ENCODE data around the gene LARP1.
"Not testable (repeated sequence)": the region's sequence is repeated elsewhere in the genome, so short reads cannot be mapped to it uniquely, and the experiment has no call there.

The LARP1 gene

DNA sequence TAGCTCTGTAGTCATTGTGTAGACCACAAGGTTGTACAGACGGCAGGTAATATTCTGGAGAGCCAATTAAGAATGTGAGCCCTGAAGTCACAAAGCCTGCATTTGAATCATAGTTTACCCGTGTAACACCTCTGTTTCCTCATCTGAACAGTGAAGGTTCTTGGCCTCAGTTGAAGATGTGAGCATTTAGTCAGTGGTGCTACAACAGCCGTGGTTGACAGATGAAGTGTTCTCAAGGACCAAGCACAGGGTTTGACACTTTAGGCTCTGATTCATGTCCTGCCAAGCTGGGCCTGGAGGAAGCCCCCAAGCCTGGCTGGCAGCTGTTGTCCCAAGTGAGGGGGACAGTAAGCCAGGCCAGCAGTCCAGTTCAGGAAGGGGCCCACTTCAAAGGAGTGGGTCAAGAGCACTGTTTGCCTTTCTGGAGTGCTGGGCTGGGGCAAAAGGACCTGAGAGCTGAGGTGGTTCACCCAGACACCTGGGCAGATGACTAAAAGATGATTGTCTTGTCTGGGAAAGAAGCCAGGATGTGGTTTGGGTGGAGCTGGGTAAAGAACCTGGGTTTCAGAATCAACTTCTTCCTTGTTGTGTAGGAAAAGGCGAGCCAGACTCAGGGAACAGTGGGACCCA lies 74.5 kb downstream of the LARP1 start:
- H3K4me3 Mint-ChIP-seq: no peak overlapping the region
- ATAC-seq (peak; percentile 68), DNase-seq (no peak)

DNA sequence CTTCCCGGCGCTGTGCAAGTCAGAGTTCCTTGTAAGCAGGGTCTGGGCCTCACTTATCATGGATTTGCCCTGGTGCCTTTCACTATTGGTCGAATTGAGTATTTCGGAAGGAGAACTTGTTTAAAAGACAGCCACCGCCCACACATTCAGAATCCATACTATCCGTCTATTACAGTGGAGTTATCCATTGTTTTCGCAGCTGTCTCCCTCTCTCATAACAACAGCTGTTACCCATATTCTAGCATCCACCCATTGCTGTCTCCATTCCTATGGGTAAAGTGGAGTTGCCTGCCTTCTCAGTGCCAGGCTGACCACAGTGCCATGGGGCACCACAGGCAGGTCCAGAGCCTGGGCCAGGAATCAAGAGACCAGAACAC lies 75.0 kb downstream of the LARP1 start:
- no peaks in the 10 kb centered on the region for H3K9me3 Mint-ChIP-seq
- H3K36me3 Mint-ChIP-seq (ENCODE audit: low read depth): peaks cover 34% of the 10 kb centered on the region
- DNase-seq: no peak
- H3K4me1 Mint-ChIP-seq: peaks cover 31% of the 10 kb centered on the region
- H3K4me3 Mint-ChIP-seq: no peak overlapping the region
- ATAC-seq: no peak
- peak overlapping the region; percentile 53 for H3K27ac Mint-ChIP-seq
- no peaks in the 10 kb centered on the region for H3K27me3 Mint-ChIP-seq

More for the DNA sequence above, 74.5 kb downstream of the LARP1 start:
- Mint-ChIP-seq H3K27me3 (no peaks in the 10 kb centered on the region), H3K9me3 (no peaks in the 10 kb centered on the region), H3K4me1 (peaks cover 31% of the 10 kb centered on the region), H3K36me3 (ENCODE audit: low read depth) (peaks cover 34% of the 10 kb centered on the region), H3K27ac (peak overlapping the region; percentile 53)

DNA sequence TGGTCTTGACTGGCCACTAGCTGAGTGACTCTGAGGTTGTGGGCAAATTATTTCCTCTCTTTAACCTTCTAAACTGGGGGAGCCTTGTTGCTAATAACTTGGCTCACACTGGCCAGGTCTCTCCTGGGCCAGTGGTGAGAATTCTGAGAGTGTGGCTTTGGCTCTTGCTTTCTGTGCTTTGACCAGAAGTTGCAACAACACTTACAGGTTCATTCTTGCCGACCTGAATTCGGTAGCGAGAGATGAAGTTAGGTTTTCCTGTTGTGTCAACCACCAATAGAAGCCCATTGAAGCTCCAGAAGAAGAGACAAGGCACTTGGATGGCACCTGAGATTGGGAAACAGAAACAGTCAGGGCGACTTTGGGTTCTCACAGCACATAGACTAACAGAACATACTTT lies 75.4 kb downstream of the LARP1 start:
- no peak overlapping the region for H3K27ac Mint-ChIP-seq
- H3K4me3 Mint-ChIP-seq: no peak overlapping the region
- peaks cover 31% of the 10 kb centered on the region for H3K4me1 Mint-ChIP-seq
- H3K36me3 Mint-ChIP-seq (ENCODE audit: low read depth): peaks cover 34% of the 10 kb centered on the region
- ATAC-seq (no peak), DNase-seq (no peak)
- H3K9me3 Mint-ChIP-seq: no peaks in the 10 kb centered on the region
- no peaks in the 10 kb centered on the region for H3K27me3 Mint-ChIP-seq

DNA sequence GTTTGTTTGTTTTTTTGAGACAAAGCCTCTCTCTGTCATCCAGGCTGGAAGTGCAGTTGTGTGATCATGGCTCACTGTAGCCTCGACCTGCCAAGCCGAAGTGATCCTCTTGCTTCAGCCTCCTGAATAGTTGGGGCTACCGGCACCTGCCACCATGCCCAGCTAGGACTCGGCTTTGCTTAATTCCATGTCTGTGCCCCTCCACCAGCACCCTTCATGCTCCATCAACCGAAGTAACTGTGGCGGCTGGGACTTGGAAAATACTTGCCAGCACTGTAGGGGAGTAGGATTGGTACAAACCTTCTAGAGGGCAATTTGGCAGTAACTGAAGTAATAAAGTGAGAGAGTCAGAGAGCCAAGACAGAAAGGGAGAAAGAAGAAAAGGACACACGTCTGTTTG lies 76.3 kb downstream of the LARP1 start:
- H3K36me3 Mint-ChIP-seq (ENCODE audit: low read depth): peaks cover 29% of the 10 kb centered on the region
- H3K4me3 Mint-ChIP-seq: no peak overlapping the region
- no peak overlapping the region for H3K27ac Mint-ChIP-seq
- peaks cover 30% of the 10 kb centered on the region for H3K4me1 Mint-ChIP-seq
- no peak for DNase-seq
- no peaks in the 10 kb centered on the region for H3K9me3 Mint-ChIP-seq
- no peaks in the 10 kb centered on the region for H3K27me3 Mint-ChIP-seq
- no peak for ATAC-seq

DNA sequence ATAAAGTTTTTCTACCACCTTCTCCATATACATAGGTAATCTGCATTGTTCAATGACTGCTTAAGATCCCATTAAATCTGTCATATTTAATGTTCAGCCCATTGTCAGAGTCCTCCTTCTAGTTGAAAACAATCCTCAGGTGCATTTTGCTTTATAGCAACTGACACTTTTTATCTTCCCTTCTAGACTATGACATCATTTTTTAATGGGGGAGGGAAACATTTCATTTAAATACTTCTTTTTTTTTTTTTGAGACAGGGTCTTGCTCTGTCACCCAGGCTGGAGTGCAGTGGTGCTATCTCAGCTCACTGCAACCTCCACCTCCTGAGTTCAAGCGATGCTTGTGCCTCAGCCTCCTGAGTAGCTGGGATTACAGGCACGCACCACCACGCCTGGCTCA lies 77.6 kb downstream of the LARP1 start:
- not testable (repeated sequence) for H3K4me3 Mint-ChIP-seq, H3K9me3 Mint-ChIP-seq, ATAC-seq, H3K27ac Mint-ChIP-seq, H3K27me3 Mint-ChIP-seq, DNase-seq
- H3K4me1 Mint-ChIP-seq: peaks cover 25% of the 10 kb centered on the region
- H3K36me3 Mint-ChIP-seq (ENCODE audit: low read depth): peaks cover 28% of the 10 kb centered on the region

DNA sequence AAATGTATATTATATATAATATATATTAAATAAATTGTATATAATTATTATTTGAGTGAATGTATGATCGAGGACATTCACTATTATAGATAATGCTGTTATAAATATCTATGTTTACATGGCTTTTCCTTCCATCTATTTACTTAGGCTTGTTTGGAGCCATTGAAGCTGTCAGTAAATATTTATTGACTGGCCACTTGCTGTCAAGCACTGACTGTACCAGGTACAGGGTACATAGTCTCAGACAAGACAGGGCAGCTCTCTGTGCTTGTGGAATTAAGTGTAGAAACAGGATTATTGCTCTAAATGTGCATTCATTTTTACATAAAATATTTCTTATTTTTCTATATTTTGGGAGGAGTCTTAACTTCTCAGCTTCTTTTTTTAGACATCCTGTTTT lies 78.9 kb downstream of the LARP1 start:
- no peaks in the 10 kb centered on the region for H3K9me3 Mint-ChIP-seq
- H3K4me3 Mint-ChIP-seq: no peak overlapping the region
- DNase-seq (no peak), ATAC-seq (no peak)
- peaks cover 22% of the 10 kb centered on the region for H3K36me3 Mint-ChIP-seq (ENCODE audit: low read depth)
- H3K4me1 Mint-ChIP-seq: peaks cover 13% of the 10 kb centered on the region
- H3K27me3 Mint-ChIP-seq: no peaks in the 10 kb centered on the region
- H3K27ac Mint-ChIP-seq: no peak overlapping the region

DNA sequence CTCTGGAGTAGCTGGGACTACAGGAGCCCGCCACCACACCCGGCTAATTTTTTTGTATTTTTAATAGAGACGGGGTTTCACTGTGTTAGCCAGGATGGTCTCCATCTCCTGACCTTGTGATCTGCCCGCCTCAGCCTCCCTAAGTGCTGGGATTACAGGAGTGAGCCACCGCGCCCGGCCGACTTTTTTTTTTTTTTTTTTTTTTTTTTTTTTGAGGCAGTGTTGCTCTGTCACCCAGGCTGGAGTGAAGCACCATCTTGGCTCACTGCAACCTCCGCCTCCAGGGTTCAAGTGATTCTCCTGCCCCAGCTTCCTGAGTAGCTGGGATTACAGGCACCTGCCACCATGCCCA lies 80.5 kb downstream of the LARP1 start:
- not testable (repeated sequence) for H3K36me3 Mint-ChIP-seq (ENCODE audit: low read depth); ATAC-seq; H3K27ac Mint-ChIP-seq; H3K4me3 Mint-ChIP-seq; DNase-seq; H3K9me3 Mint-ChIP-seq; H3K4me1 Mint-ChIP-seq; H3K27me3 Mint-ChIP-seq

DNA sequence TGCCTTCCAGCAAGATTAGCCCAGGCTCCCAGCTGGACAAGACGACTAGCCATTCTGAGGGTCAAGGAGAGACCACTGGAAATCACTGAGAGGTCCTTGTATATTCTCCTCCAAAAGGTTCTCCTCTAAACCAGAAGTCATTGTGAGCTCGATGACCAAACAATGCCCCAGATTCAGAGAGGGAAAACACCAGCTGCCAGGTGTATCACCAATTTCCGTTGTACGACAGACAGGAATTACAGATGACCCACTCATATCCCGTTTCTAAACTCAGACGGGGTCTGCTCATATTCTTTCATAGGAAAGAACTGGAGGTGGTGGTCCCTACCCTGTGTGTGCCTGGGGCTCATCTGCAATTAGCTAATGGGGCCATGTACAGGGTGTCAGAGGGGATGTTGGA lies 81.0 kb downstream of the LARP1 start:
- H3K9me3 Mint-ChIP-seq: no peaks in the 10 kb centered on the region
- no peak overlapping the region for H3K27ac Mint-ChIP-seq
- no peak for ATAC-seq
- no peak overlapping the region for H3K4me3 Mint-ChIP-seq
- no peaks in the 10 kb centered on the region for H3K27me3 Mint-ChIP-seq
- H3K4me1 Mint-ChIP-seq: no peaks in the 10 kb centered on the region
- peaks cover 7% of the 10 kb centered on the region for H3K36me3 Mint-ChIP-seq (ENCODE audit: low read depth)
- no peak for DNase-seq

DNA sequence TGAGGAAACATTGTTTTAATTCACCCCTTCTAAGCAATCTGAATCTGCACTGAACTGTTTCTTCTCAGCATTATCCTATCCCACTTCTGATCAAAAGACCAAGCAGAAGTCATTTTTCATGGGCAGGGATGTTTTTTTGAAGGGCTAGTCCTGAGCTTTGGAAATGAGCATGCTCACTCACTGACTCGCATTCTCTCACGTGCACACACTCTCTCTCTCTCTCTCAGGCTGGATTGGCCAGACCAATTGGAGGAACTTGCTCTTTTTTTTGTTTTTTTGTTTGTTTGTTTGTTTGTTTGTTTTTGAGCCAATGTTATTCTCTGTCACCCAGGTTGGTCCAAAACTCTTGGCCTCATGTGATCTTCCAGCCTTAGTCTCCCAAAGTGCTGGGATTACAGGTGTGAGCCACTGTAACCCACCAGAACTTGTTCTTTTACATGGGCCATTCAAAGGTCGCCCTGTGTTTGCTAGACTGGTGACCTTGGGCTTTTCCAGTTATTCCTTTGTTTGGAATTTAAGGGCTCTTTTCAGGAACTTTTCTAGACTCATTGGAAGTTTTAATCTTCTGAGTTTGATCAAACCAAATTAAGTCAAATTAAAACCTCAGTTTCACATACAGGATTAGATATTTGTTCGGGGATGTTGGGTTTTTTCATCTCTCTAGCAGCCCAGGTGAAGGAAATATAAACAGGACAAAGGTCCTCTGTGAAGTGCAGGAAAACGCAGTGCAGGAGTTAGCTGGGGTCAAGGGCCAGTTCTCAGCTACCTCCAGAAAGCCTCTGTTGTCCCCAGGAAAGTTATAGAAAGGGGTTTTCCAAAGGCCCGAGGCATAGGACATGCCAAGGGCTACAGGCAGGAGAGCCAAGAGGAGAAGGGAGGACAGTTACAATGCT lies 82.1 kb downstream of the LARP1 start:
- H3K4me3 Mint-ChIP-seq: no peak overlapping the region
- no peak for DNase-seq
- H3K27ac Mint-ChIP-seq: no peak overlapping the region
- no peak for ATAC-seq
- no peaks in the 10 kb centered on the region for H3K4me1 Mint-ChIP-seq
- H3K9me3 Mint-ChIP-seq: no peaks in the 10 kb centered on the region
- no peaks in the 10 kb centered on the region for H3K27me3 Mint-ChIP-seq
- peaks cover 2% of the 10 kb centered on the region for H3K36me3 Mint-ChIP-seq (ENCODE audit: low read depth)

DNA sequence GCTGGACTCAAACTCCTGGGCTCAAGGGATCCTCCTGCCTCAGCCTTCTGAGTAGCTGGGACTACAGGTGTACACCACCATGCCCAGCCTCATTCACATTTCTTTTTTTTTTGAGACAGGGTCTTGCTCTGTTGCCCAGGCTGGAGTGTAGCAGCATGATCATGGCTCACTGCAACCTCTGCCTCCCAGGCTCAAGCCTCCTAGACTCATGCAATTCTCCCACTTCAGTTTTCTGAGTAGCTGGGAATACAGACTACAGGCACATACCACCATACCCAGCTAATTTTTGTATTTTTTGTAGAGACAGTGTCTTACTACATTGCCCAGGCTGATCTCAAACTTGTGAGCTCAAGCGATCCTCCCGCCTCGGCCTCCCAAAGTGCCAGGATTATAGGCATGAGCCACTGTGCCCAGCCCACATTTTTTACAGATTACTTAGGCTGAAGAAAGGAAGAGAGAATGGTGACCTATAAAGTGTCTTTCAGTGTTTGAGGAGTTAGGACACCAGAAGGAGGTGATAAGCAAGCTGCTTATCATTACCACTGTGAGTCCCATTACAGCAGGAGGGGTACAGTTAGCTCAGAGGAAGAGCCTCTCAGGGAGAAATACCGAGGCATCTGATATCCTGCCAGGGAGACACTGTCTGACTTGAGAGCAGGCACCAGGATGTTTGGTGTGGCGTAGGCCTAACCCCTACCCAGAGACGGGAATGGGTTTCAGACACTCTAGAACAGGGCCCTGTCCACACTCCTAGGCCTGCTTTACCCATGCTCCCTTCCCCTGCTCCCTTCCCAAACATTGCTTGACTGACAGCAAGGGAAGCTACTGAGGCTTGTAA lies 85.5 kb downstream of the LARP1 start:
- no peak overlapping the region for H3K27ac Mint-ChIP-seq
- H3K4me1 Mint-ChIP-seq: no peaks in the 10 kb centered on the region
- DNase-seq: no peak
- no peaks in the 10 kb centered on the region for H3K27me3 Mint-ChIP-seq
- ATAC-seq: no peak
- H3K36me3 Mint-ChIP-seq (ENCODE audit: low read depth): no peaks in the 10 kb centered on the region
- no peaks in the 10 kb centered on the region for H3K9me3 Mint-ChIP-seq
- no peak overlapping the region for H3K4me3 Mint-ChIP-seq

DNA sequence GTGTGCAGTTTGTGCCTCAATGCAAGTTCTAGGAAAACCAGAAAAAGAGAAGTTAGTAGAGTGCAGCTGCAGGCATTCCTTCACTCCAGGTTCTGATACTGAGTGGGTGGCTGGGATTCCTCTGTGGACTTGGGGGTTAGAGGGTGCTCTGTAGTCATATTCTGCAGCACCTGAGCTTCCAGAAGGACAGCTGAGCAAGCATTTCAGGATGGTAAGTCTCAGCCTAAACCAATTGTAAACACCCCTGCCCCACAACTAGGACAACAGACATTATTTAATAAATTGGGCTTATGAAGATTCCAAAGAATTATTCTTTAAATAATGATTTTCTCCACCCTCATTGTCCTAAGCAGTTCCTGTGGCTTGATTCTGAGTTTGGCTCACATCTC lies 86.1 kb downstream of the LARP1 start:
- H3K36me3 Mint-ChIP-seq (ENCODE audit: low read depth): no peaks in the 10 kb centered on the region
- no peak overlapping the region for H3K4me3 Mint-ChIP-seq
- H3K27ac Mint-ChIP-seq: no peak overlapping the region
- no peak for DNase-seq
- no peaks in the 10 kb centered on the region for H3K4me1 Mint-ChIP-seq
- no peak for ATAC-seq
- no peaks in the 10 kb centered on the region for H3K9me3 Mint-ChIP-seq
- H3K27me3 Mint-ChIP-seq: no peaks in the 10 kb centered on the region

DNA sequence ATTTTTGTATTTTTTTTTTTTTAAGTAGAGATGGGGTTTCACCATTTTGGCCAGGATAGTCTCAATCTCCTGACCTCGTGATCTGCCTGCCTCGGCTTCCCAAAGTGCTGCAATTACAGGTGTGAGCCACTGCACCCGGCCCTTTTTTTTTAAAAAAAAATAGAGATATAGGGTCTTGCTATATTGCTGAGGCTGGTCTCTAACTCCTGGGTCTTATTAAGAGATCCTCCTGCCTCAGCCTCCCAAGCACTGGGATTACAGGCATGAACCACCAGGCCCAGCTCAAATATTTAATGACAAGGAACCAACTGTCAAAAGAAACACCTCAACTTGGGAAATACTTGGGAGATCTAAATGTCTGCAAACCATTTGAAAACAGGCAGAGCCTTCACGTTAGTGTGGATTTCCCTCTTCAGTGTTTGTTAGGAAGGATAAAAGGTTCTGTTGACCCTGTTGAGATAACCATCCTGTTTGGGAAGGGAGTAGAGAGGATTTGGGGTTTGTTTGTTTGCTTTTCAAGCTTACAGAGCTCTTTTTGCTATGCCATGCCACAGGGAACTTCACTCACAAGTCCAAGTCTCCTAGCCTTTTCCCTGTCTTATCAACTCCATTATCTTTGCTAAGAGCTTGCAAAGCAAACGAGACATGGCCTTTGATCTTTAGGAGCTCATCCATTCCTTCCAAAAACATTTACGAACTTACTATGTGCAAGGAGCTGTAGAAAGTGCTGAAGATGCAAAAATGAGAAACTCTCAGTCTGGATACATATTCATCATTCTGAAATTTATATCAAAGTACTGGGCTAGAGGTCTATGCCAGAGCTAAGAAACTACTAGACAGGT lies 87.7 kb downstream of the LARP1 start:
- no peak for DNase-seq
- Mint-ChIP-seq H3K36me3 (ENCODE audit: low read depth) (no peaks in the 10 kb centered on the region), H3K4me3 (no peak overlapping the region), H3K27me3 (no peaks in the 10 kb centered on the region), H3K9me3 (no peaks in the 10 kb centered on the region), H3K4me1 (no peaks in the 10 kb centered on the region), H3K27ac (no peak overlapping the region)
- ATAC-seq: no peak

DNA sequence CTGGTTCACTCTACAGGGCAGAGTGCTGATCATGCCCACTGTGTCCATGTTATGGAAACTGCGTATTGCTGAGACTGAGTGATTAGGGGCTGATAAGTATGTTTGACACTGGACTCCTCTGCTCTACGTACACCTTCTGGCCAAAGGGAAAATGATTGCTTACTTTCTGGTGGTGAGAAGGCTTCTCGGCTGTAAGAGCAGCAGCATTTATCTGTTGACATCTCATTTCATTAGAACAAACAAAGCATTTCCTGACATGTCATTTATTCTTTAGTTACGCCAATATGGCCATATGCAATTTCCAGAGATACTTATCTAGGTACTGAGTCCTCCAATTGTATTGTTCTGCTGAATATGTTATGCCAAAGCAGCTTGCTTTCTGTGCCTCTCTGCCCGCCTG lies 89.6 kb downstream of the LARP1 start:
- no peak for ATAC-seq
- Mint-ChIP-seq H3K4me3 (no peak overlapping the region), H3K27ac (no peak overlapping the region)

DNA sequence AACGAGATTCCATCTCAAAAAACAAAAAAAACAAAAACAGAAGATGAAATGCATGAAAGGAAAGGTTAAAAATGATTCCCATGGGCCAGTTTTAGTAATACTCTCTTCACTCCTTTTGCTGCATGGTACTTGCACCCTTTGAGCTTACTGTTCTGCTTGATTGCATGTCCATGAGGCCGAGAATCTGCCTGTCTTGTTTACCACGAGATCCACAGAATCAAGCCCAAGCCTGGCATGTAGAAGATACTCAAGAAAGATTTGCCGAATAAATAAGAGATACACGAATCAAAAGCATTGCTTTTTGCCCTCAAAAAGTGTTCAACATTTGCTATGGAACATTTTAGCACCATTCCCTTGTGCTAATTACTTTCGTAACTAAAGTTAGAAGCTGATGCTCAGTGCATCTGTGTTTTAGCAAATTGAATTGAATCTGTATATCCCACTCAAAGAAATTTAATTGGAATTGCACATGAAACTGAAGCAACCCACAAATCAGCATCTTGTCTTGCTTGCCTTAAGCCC lies 94.1 kb downstream of the LARP1 start:
- H3K9me3 Mint-ChIP-seq: no peaks in the 10 kb centered on the region
- H3K27ac Mint-ChIP-seq: no peak overlapping the region
- H3K4me3 Mint-ChIP-seq: no peak overlapping the region
- ATAC-seq (no peak), DNase-seq (no peak)
- peaks cover 12% of the 10 kb centered on the region for H3K4me1 Mint-ChIP-seq
- no peaks in the 10 kb centered on the region for H3K27me3 Mint-ChIP-seq
- no peaks in the 10 kb centered on the region for H3K36me3 Mint-ChIP-seq (ENCODE audit: low read depth)

More for the DNA sequence above, 89.6 kb downstream of the LARP1 start:
- Mint-ChIP-seq H3K27me3 (no peaks in the 10 kb centered on the region), H3K36me3 (ENCODE audit: low read depth) (no peaks in the 10 kb centered on the region), H3K4me1 (peaks cover 4% of the 10 kb centered on the region), H3K9me3 (no peaks in the 10 kb centered on the region)
- no peak for DNase-seq

Data from activated naive CD8-positive, alpha-beta T cell treated with anti-CD3 and anti-CD28 coated beads, Interleukin-2, amount 50 U/mL, for 24 hours (primary cell).